CD14-positive monocyte (primary cell): ENCODE results near the gene WWOX. TPM values are rescaled to one million over a fixed set of nuclear protein-coding genes. Genes with fewer than 3 reads are reported as not detected.

ENCODE experiments used
- DNase-seq, 3 donors: peaks; one replicate each; pipeline ENCODE4 v3.0.0-alpha.2; 2011 to 2022
- H2AFZ ChIP-seq: 2 replicates; pipeline ENCODE4 v1.6.0; 2012; ENCODE audit warnings: mild to moderate bottlenecking, low read depth, low read length, inconsistent platforms; ENCODE audit not compliant: insufficient read depth, poor library complexity, severe bottlenecking
- H3K27ac ChIP-seq, 2 donors: 1 replicate in 1 of 2; 2 replicates in 1 of 2; pipeline ENCODE4 v1.5.1; 2012 to 2013; ENCODE audit warnings: low read length in 2 of 2, control low read depth in 1 of 2, inconsistent platforms in 1 of 2, low read depth in 1 of 2, mild to moderate bottlenecking in 1 of 2
- H3K27me3 ChIP-seq, 2 donors: one replicate each; pipeline versions ENCODE4 v1.6.0 to v1.6.1; 2011 to 2013; ENCODE audit warnings: low read length in 2 of 2; ENCODE audit not compliant: control insufficient read depth in 2 of 2, insufficient read depth in 2 of 2
- H3K36me3 ChIP-seq, 2 donors: replicated peaks in 1 of 2; 1 replicate in 1 of 2; 2 replicates in 1 of 2; pipeline versions ENCODE4 v1.5.1 to v1.6.1; 2012 to 2013; ENCODE audit warnings: low read length in 2 of 2, control low read depth in 1 of 2, inconsistent platforms in 1 of 2, mild to moderate bottlenecking in 1 of 2; ENCODE audit not compliant: insufficient read depth in 2 of 2, control insufficient read depth in 1 of 2
- H3K4me1 ChIP-seq, 2 donors: 1 replicate in 1 of 2; 2 replicates in 1 of 2; pipeline versions ENCODE4 v1.5.1 to v1.6.1; 2012 to 2013; ENCODE audit warnings: low read length in 2 of 2, control low read depth in 1 of 2, inconsistent platforms in 1 of 2, mild to moderate bottlenecking in 1 of 2, moderate library complexity in 1 of 2; ENCODE audit not compliant: insufficient read depth in 2 of 2, control insufficient read depth in 1 of 2
- H3K4me2 ChIP-seq: replicated peaks from 2 replicates; pipeline ENCODE3; 2012; ENCODE audit warnings: low read length, moderate library complexity, mild to moderate bottlenecking; ENCODE audit not compliant: poor library complexity, severe bottlenecking; ENCODE audit errors: extremely low read depth
- H3K4me3 ChIP-seq, 3 experiments: fragments of 200-600 bp in 1 of 3; sonication (generic) in 1 of 3; replicated peaks in 1 of 3; 1 replicate in 2 of 3; 2 replicates in 1 of 3; pipeline ENCODE4 v1.5.1; 2011 to 2013; ENCODE audit warnings: low read length in 3 of 3, mild to moderate bottlenecking in 3 of 3, control low read depth in 2 of 3, low read depth in 2 of 3, inconsistent platforms in 1 of 3, moderate library complexity in 1 of 3
- H3K79me2 ChIP-seq: 2 replicates; pipeline ENCODE4 v1.6.0; 2012; ENCODE audit warnings: mild to moderate bottlenecking, control low read depth, inconsistent platforms, low read length, moderate library complexity; ENCODE audit not compliant: insufficient read depth
- H3K9ac ChIP-seq: 2 replicates; pipeline ENCODE4 v1.6.0; 2017; ENCODE audit warnings: low read length, mild to moderate bottlenecking; ENCODE audit not compliant: insufficient read depth, poor library complexity, severe bottlenecking
- H3K9me3 ChIP-seq, 2 donors: replicated peaks in 1 of 2; 1 replicate in 1 of 2; 2 replicates in 1 of 2; pipeline versions ENCODE4 v1.5.1 to v1.6.1; 2012 to 2013; ENCODE audit warnings: low read length in 2 of 2, control low read depth in 1 of 2; ENCODE audit not compliant: control insufficient read depth in 1 of 2, insufficient read depth in 1 of 2
- H4K20me1 ChIP-seq: 2 replicates; pipeline ENCODE4 v1.6.0; 2012; ENCODE audit warnings: mild to moderate bottlenecking, low read length, control low read depth, moderate library complexity; ENCODE audit not compliant: insufficient read depth
- H3K27ac Mint-ChIP-seq, 7 donors: one replicate each; pipeline ENCODE4 v1.8.0; 2020; ENCODE audit warnings: mild to moderate bottlenecking in 7 of 7, mixed read lengths in 7 of 7, moderate library complexity in 6 of 7, inconsistent platforms in 2 of 7
- H3K27me3 Mint-ChIP-seq, 3 donors: one replicate each; pipeline ENCODE4 v1.8.0; 2021 to 2022; ENCODE audit warnings: low read depth in 3 of 3, mild to moderate bottlenecking in 3 of 3, mixed read lengths in 3 of 3, moderate library complexity in 3 of 3, inconsistent platforms in 1 of 3
- H3K36me3 Mint-ChIP-seq, 2 donors: one replicate each; pipeline ENCODE4 v1.8.0; 2020; ENCODE audit warnings: mixed read lengths in 2 of 2, inconsistent platforms in 1 of 2, mild to moderate bottlenecking in 1 of 2
- H3K4me1 Mint-ChIP-seq: one replicate; pipeline ENCODE4 v1.8.0; 2020; ENCODE audit warnings: mild to moderate bottlenecking, mixed read lengths
- H3K4me3 Mint-ChIP-seq, 2 donors: one replicate each; pipeline ENCODE4 v1.8.0; 2020; ENCODE audit warnings: mild to moderate bottlenecking in 2 of 2, mixed read lengths in 2 of 2, moderate library complexity in 1 of 2
- H3K9me3 Mint-ChIP-seq, 7 donors: one replicate each; pipeline ENCODE4 v1.8.0; 2020 to 2022; ENCODE audit warnings: mixed read lengths in 7 of 7, mild to moderate bottlenecking in 6 of 7, moderate library complexity in 6 of 7, inconsistent platforms in 2 of 7
- CTCF ChIP-seq: fragments of 200-600 bp; IDR thresholded peaks from one replicate; pipeline ENCODE4 v1.8.0; 2022; ENCODE audit warnings: antibody characterized with exemption, mild to moderate bottlenecking
- WGBS: methylation state at CpG from one replicate; pipeline ENCODE4 v1.1.5; 2013; ENCODE audit warnings: missing lambda C conversion rate; ENCODE audit not compliant: insufficient coverage; 5-methylcytosine and 5-hydroxymethylcytosine counted together
- intact Hi-C, 2 donors: fragments of 100-400 bp; cut with micrococcal nuclease; formaldehyde crosslinking; loops; one replicate each; pipeline versions ENCODE4 v1.15.0 to v1.15.1; 2023
- polyA plus RNA-seq, 3 donors: library from polyadenylated mRNA; depleted of rRNA in 1 of 3; unstranded in 2 of 3; stranded (reverse) in 1 of 3; fragments of 300-500 nt in 2 of 3; fragments of >200 nt in 1 of 3; fragmentation: Illumina TruSeq in 2 of 3; gene quantifications; 1 replicate in 2 of 3; 2 replicates in 1 of 3; pipeline ENCODE4 v1.2.3, GENCODE V29; 2012 to 2021

WWOX gene
- polyA plus RNA-seq, 3 donors: 4.0 to 7.0 (median 6.3) TPM

DNA sequence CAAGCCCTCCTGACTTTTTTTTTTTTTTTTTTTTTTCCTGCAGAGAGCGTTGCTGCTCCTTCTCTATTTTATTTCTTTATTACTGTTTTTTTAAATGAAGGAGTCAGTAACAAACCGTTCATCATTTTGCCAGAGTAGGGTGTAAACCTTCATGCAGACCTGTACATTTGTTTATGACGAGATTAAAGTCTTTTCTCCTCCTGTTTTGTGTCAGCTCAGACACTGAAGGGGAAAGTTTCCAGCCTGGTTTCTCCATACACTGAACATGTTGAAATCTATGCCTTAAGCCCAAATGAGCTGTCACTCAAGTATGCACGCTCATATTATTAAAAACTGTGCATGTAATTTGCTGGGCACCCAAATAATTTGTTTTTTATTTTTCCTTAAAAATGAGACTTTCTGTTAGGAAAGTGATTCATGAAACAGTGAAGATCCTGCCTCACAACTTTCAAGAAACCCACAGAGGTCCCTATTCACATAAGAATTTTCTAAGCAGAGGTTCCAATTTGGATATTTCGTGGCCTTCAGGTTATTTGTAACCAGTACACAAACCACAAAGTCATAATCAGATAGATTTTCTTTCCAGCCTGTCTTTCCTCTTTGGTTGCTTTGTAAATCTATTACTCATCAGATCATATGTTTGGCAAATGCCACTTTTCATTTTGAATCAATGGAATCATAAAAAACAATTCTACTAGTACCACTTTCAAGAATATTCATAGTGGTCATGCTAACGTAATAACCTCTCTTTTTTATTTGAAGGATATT lies 800.8 kb downstream of the WWOX start:
- WGBS: 100% methylated on average over 1 of the region's 6 CpGs

DNA sequence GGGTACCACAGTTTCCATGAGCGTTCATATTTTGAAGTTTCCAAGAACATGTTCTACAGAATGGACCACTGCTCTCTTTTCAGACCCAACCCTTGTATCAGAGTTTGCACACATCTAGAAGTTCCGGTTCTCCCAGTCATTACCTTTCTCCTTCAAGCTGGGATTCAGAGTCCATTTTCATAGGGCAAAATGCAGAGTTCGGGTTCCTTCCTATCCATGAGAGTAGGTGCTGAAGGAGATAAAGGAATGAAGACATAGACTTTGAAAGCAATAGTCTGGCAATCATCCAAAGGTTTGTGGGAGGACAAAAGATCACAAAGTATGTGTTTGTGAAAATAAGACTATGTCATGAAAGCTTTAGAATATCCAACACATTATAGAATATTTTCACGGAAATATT lies 801.5 kb downstream of the WWOX start:
- Histone ChIP-seq H3K27ac (no peak overlapping the region), H3K9me3 (no peaks in the 10 kb centered on the region), H2AFZ (no peak overlapping the region), H3K79me2 (no peaks in the 10 kb centered on the region), H3K27me3 (no peaks in the 10 kb centered on the region), H3K4me1 (no peaks in the 10 kb centered on the region), H3K36me3 (no peaks in the 10 kb centered on the region), H4K20me1 (no peaks in the 10 kb centered on the region), H3K4me3 (no peak overlapping the region), H3K4me2 (no peak overlapping the region), H3K9ac (no peak overlapping the region)
- Mint-ChIP-seq H3K36me3 (no peaks in the 10 kb centered on the region), H3K27ac (no peak overlapping the region), H3K9me3 (peaks cover 0 to 10% (median 2%) of the 10 kb centered on the region in 7 donors), H3K4me1 (no peaks in the 10 kb centered on the region), H3K27me3 (peaks cover 0 to 4% (median 0%) of the 10 kb centered on the region in 3 donors), H3K4me3 (no peak overlapping the region)
- no peak for DNase-seq
- intact Hi-C loops: no loop called here
- TF ChIP-seq CTCF: no peak
- WGBS: 100% methylated on average over 1 of the region's 4 CpGs

More for the DNA sequence above, 800.8 kb downstream of the WWOX start:
- DNase-seq: no peak
- no peak overlapping the region for H3K4me3 Mint-ChIP-seq
- no peaks in the 10 kb centered on the region for H3K9me3 ChIP-seq
- H2AFZ ChIP-seq: no peak overlapping the region
- no peak overlapping the region for H3K9ac ChIP-seq
- no peaks in the 10 kb centered on the region for H3K4me1 ChIP-seq
- TF ChIP-seq CTCF: no peak
- H3K36me3 ChIP-seq: no peaks in the 10 kb centered on the region
- H3K27ac ChIP-seq: no peak overlapping the region
- H3K36me3 Mint-ChIP-seq: no peaks in the 10 kb centered on the region
- no peaks in the 10 kb centered on the region for H3K4me1 Mint-ChIP-seq
- H3K79me2 ChIP-seq: no peaks in the 10 kb centered on the region
- no peaks in the 10 kb centered on the region for H4K20me1 ChIP-seq
- intact Hi-C loops: no loop called here
- H3K4me3 ChIP-seq: no peak overlapping the region
- no peak overlapping the region for H3K27ac Mint-ChIP-seq
- H3K27me3 ChIP-seq: no peaks in the 10 kb centered on the region
- H3K9me3 Mint-ChIP-seq: peaks cover 0 to 11% (median 2%) of the 10 kb centered on the region in 7 donors
- H3K4me2 ChIP-seq: no peak overlapping the region
- peaks cover 0 to 4% (median 0%) of the 10 kb centered on the region in 3 donors for H3K27me3 Mint-ChIP-seq
